Activated T-helper 17 cell treated with anti-CD3 and anti-CD28 coated beads, Interleukin-2, amount 50 U/mL, for 72 hours (primary cell): ENCODE measurements around the gene RSPRY1. TPM values are rescaled to one million over a fixed set of nuclear protein-coding genes. Genes with fewer than 3 reads are reported as not detected.
"Not testable (repeated sequence)": the region's sequence is repeated elsewhere in the genome, so short reads cannot be mapped to it uniquely, and the experiment has no call there.

ENCODE experiments used
- ATAC-seq: fragments of 150-1000 bp; cut with Tn5 transposase; replicated peaks from 2 replicates; pipeline ENCODE4 v1.10.0; 2021; ENCODE audit warnings: mild to moderate bottlenecking, moderate library complexity
- H3K27ac Mint-ChIP-seq: one replicate; pipeline ENCODE4 v1.8.0; 2022; ENCODE audit warnings: mixed read lengths
- H3K27me3 Mint-ChIP-seq: one replicate; pipeline ENCODE4 v1.8.0; 2022; ENCODE audit warnings: mixed read lengths
- H3K36me3 Mint-ChIP-seq: one replicate; pipeline ENCODE4 v1.8.0; 2022; ENCODE audit warnings: low read depth, mild to moderate bottlenecking, mixed read lengths
- H3K4me1 Mint-ChIP-seq: one replicate; pipeline ENCODE4 v1.8.0; 2022; ENCODE audit warnings: mixed read lengths
- H3K4me3 Mint-ChIP-seq: one replicate; pipeline ENCODE4 v1.8.0; 2022; ENCODE audit warnings: mild to moderate bottlenecking, mixed read lengths
- H3K9me3 Mint-ChIP-seq: one replicate; pipeline ENCODE4 v1.8.0; 2022; ENCODE audit warnings: mixed read lengths
- total RNA-seq, 2 donors: library from RNA; stranded (reverse); gene quantifications; one replicate each; pipeline ENCODE4 v1.2.3, GENCODE V29; 2022

RSPRY1 gene
- total RNA-seq, 2 donors from 2014 or later: 34.1 to 37.4 TPM

DNA sequence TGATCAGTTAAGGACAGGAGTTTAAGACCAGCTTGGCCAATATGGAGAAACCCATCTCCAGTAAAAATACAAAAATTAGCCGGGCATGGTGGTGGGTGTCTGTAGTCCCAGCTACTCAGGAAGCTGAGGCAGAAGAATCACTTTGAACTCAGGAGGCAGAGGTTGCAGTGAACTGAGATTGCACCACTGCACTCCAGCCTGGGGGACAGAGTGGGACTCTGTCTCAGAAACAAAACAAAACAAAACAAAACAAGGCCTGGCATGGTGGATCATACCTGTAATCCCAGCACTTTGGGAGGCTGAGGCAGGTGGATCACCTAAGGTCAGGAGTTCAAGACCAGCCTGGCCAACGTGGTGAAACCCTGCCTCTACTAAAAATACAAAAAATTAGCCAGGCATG is 81.2 kb downstream of the RSPRY1 start:
- peaks cover 16% of the 10 kb centered on the region for H3K4me1 Mint-ChIP-seq
- not testable (repeated sequence) for H3K27me3 Mint-ChIP-seq, H3K27ac Mint-ChIP-seq, H3K9me3 Mint-ChIP-seq, H3K36me3 Mint-ChIP-seq, ATAC-seq
- H3K4me3 Mint-ChIP-seq: peak overlapping the region; percentile 37

DNA sequence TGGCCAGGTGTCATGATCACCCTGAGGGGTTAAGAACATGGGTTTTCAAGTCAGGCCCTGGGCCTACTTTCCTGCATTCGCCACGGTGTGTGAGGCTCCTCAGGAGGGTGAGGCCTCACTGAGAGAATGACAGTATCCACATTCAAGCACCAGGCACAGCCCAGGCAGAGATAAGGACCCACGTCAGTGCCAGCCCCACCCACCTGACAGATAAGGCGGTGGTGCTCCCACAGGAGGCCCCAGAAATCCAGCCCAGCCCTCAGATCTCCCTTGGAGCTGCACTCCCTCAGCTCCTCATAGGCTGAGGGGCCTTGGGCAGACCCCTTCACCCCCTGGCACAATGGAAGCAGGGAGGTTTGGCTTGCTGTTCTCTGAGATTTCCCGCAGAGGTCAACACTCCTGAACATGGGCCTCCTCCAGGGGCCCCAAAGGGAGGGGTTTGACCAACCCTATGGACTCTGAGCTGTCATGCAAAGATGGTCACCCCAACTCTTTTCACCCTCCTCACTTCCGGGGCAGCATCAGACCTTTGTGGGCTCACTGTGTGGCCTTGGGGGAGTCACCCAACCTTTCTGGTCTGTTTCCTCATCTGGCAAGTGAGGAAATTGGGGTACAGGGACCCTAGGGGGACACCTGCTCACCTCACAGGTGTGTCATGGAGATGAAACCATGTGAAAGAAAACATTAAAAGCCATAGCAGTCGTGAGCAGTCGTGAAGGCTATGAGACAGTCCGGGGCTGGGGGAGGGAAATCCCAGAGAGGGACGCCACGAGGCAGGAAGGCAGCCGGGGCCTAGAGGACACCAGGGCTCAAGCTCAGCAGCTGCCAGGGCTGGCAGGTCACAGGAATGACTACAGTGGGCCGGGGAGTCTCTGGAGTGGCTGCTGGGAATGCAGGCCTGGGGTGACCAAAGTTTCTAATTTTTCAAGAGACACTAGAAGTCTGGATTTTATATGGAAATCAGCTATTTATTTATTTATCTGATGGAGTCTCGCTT is 83.0 kb downstream of the RSPRY1 start:
- peaks cover 16% of the 10 kb centered on the region for H3K4me1 Mint-ChIP-seq
- peak overlapping the region; percentile 78 for H3K27ac Mint-ChIP-seq
- no peaks in the 10 kb centered on the region for H3K9me3 Mint-ChIP-seq
- H3K4me3 Mint-ChIP-seq: no peak overlapping the region
- no peak for ATAC-seq
- no peaks in the 10 kb centered on the region for H3K27me3 Mint-ChIP-seq
- H3K36me3 Mint-ChIP-seq: no peaks in the 10 kb centered on the region

DNA sequence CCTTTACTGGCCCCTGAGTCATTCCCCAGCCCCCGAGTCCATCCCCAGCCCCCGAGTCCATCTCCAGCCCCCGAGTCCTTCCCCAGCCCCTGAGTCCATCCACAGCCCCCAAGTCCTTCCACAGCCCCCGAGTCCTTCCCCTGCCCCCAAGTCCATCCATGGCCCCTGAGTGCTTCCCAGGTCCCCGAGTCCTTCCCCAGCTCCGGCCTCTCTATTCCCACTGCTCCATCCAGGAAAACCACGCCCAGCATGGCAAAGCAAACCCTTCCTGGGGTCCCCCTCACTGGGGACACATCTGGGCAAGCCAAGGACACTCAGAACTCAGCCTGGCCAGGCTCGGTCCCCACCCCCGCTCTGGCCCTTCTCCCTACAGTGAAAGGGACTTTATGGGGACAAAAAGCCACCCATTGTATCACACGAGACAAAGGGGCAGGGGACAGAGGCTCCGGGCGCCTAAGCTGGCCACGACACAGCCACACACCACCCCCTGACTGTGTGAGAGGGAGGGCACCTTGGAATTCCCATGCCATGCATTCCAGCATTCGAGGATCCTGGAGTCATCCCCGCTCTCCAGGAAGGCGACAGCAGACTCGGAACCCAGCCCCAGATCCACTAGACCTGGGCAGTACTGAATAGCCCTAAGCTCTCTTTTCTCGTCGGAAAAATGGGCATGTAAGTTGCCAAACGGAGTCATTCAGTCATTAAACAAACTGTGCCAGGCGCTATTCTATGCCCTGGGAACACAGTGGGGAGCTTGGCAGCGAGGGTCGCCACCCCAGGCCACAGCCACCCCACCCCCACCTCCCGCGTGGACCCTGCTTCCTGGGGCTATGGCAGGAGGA is 84.3 kb downstream of the RSPRY1 start:
- no peaks in the 10 kb centered on the region for H3K36me3 Mint-ChIP-seq
- H3K9me3 Mint-ChIP-seq: no peaks in the 10 kb centered on the region
- no peaks in the 10 kb centered on the region for H3K27me3 Mint-ChIP-seq
- no peak for ATAC-seq
- H3K27ac Mint-ChIP-seq: no peak overlapping the region
- H3K4me1 Mint-ChIP-seq: peaks cover 13% of the 10 kb centered on the region
- no peak overlapping the region for H3K4me3 Mint-ChIP-seq

DNA sequence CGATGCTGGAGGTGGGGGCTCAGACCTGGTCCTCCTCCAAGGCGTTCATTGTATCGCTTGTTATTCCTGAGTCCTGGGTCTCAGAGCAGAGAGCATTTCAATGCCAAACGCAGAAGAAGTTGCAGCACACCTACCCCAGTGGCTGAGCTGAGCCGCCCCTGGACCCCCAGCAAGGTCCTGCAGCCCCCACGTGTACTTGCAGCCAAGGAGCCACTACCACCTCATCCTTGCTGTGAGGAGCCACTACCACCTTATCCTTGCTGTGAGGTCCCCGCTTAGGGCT is 84.9 kb downstream of the RSPRY1 start:
- no peak overlapping the region for H3K27ac Mint-ChIP-seq
- no peaks in the 10 kb centered on the region for H3K9me3 Mint-ChIP-seq
- no peak for ATAC-seq
- H3K4me3 Mint-ChIP-seq: no peak overlapping the region
- no peaks in the 10 kb centered on the region for H3K27me3 Mint-ChIP-seq
- H3K36me3 Mint-ChIP-seq: no peaks in the 10 kb centered on the region
- peaks cover 11% of the 10 kb centered on the region for H3K4me1 Mint-ChIP-seq

DNA sequence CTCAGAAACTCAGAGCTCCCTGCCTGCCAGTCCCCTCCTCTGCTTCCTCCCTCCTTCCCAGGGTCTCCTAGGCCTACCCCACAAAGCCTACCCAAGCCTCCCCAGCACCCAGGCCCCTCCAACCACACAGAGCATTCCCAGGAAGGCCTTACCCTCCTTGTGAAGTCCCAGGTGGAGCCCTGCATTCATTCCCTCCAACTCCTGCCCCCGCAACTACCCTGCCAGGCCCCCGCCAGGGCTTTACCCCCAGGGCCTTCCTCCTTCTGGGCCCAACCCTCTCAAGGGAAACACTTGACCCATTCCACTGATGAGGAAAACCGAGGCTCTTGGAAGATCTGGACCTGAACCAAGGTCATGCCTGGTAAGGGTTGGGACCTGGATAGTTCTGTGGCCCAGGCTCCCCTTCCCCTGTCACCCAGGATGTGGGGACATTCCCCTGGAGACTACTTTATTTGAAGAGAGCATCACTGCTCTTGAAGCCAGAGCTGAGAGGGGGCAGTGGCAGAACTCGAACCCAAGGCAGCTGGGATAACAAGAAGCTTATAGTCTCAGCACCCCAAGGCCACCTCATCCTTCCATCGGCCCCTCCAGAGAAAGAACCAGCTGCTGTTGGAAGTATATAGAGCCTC is 85.9 kb downstream of the RSPRY1 start:
- Mint-ChIP-seq H3K27me3 (no peaks in the 10 kb centered on the region), H3K27ac (no peak overlapping the region), H3K9me3 (no peaks in the 10 kb centered on the region), H3K36me3 (no peaks in the 10 kb centered on the region), H3K4me1 (peaks cover 9% of the 10 kb centered on the region), H3K4me3 (no peak overlapping the region)
- no peak for ATAC-seq

DNA sequence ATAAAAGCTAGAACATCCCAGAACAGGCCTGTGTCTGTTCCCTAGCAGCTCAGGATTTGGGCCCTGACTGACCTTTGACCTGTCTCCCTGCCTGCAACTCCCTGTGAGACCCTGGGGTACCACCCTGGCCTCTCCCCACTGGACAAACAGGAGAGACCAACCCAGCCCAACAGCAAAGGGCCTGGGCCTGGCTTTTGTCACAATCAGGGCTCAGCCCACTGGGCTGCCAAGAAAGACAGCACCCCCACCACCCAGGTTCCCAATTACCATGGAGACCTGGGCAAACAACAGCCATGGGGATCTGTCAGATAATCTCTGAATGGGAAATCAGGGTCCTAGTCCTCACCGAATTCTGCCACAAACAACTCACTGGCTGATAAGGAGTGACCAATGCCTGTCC is 87.2 kb downstream of the RSPRY1 start:
- Mint-ChIP-seq H3K4me3 (no peak overlapping the region), H3K27ac (no peak overlapping the region), H3K27me3 (no peaks in the 10 kb centered on the region), H3K36me3 (no peaks in the 10 kb centered on the region), H3K9me3 (no peaks in the 10 kb centered on the region), H3K4me1 (peaks cover 15% of the 10 kb centered on the region)
- no peak for ATAC-seq

DNA sequence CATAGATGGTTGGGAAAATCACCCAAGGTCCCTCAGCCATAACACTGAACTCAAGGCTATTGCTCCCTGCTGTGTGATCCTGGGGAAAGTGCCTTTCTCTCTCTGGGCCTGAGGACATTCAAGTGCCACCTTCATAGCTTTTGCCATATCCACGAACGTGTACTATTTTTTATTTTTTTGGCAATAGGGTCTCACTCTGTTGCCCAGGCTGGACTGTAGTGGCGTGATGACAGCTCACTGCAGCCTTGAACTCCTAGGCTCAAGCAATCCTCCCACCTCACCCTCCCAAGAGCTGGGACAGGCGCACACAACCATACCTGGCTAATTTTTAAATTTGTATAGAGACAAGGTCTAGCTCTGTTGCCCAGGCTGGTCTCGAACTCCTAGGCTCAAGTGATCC is 87.7 kb downstream of the RSPRY1 start:
- Mint-ChIP-seq H3K4me1 (peaks cover 14% of the 10 kb centered on the region), H3K9me3 (no peaks in the 10 kb centered on the region), H3K36me3 (no peaks in the 10 kb centered on the region), H3K27ac (no peak overlapping the region), H3K4me3 (no peak overlapping the region), H3K27me3 (no peaks in the 10 kb centered on the region)
- ATAC-seq: no peak

DNA sequence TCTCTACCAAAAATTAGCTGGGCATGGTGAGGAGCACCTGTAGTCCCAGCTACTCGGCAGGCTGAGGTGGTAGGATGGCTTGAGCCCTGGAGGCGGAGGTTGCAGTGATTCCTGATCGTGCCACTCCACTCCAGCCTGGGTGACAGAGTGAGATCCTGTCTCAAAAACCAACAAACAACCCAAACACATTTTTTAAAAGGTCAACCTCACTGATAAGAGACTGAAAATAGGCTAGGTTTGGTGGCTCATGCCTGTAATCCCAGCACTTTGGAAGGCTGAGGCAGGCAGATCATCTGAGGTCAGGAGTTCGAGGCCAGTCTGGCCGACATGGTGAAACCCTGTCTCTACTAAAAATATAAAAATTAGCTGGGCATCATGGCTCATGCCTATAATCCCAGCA is 89.8 kb downstream of the RSPRY1 start:
- Mint-ChIP-seq H3K27ac (peak overlapping the region; percentile 40), H3K4me1 (peaks cover 20% of the 10 kb centered on the region)
- not testable (repeated sequence) for H3K36me3 Mint-ChIP-seq, ATAC-seq, H3K27me3 Mint-ChIP-seq, H3K9me3 Mint-ChIP-seq, H3K4me3 Mint-ChIP-seq

DNA sequence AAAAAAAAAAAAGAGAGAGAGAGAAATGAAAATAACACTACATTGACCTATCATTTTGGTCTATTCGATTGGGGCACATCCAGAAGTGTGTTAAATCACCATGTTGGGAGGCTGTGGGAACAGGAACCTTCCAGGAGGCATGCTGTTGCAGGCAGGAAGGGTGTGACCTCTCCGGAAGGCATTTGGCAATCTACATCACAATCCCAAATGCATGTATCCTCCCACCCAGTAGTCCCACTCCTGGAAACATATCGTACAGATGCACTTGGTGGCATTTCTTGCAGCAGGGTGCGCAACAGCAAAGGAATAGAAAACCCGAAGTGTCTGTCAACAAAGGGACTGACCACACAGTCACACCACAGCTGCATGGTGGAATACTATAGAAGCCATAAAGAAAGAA is 90.5 kb downstream of the RSPRY1 start:
- Mint-ChIP-seq H3K27me3 (no peaks in the 10 kb centered on the region), H3K4me3 (no peak overlapping the region), H3K27ac (no peak overlapping the region), H3K36me3 (no peaks in the 10 kb centered on the region), H3K9me3 (no peaks in the 10 kb centered on the region), H3K4me1 (peaks cover 20% of the 10 kb centered on the region)
- ATAC-seq: no peak

DNA sequence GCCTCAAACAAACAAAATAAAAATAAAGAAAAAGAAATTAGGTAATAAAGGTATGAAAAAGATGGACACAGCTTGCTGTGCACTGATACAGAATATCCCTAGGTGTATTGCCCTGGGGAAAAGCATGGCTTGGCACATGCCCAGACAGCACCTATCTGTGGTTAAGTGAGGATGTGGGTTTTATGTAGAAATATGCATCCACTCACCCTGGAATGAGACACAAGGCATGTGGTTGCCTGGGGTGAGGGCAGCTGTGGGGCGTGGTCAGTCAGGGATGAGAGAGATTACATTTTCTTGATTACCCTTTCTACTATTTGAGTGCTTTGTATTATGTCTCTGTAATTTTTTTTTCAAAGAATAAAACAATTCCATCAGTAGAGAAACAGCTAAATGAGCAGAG is 91.5 kb downstream of the RSPRY1 start:
- Mint-ChIP-seq H3K27ac (peak overlapping the region; percentile 83), H3K27me3 (no peaks in the 10 kb centered on the region), H3K36me3 (no peaks in the 10 kb centered on the region), H3K9me3 (no peaks in the 10 kb centered on the region), H3K4me1 (peaks cover 20% of the 10 kb centered on the region), H3K4me3 (peak overlapping the region; percentile 75)
- ATAC-seq: peak; percentile 99

DNA sequence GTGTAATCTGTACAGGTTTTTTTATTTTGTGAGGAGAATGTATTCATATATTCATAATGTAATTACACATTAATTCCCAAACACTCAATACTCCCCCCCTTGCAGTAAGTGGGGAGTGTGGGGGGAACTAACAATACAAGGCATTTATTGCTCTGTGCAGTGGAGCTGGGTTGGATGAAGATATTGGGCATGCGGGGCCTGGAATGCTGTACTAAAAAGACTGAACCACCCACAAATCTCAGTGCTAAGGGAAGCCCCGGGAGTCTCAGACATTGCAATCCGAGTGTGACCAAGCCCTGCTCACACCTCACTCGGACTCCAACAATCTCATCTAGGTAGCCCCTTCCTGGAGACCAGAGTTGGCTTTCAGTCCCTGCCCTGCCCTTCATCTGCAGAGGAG is 92.4 kb downstream of the RSPRY1 start:
- no peak overlapping the region for H3K27ac Mint-ChIP-seq
- H3K36me3 Mint-ChIP-seq: no peaks in the 10 kb centered on the region
- H3K4me1 Mint-ChIP-seq: peaks cover 20% of the 10 kb centered on the region
- H3K27me3 Mint-ChIP-seq: no peaks in the 10 kb centered on the region
- no peak for ATAC-seq
- no peaks in the 10 kb centered on the region for H3K9me3 Mint-ChIP-seq
- no peak overlapping the region for H3K4me3 Mint-ChIP-seq

DNA sequence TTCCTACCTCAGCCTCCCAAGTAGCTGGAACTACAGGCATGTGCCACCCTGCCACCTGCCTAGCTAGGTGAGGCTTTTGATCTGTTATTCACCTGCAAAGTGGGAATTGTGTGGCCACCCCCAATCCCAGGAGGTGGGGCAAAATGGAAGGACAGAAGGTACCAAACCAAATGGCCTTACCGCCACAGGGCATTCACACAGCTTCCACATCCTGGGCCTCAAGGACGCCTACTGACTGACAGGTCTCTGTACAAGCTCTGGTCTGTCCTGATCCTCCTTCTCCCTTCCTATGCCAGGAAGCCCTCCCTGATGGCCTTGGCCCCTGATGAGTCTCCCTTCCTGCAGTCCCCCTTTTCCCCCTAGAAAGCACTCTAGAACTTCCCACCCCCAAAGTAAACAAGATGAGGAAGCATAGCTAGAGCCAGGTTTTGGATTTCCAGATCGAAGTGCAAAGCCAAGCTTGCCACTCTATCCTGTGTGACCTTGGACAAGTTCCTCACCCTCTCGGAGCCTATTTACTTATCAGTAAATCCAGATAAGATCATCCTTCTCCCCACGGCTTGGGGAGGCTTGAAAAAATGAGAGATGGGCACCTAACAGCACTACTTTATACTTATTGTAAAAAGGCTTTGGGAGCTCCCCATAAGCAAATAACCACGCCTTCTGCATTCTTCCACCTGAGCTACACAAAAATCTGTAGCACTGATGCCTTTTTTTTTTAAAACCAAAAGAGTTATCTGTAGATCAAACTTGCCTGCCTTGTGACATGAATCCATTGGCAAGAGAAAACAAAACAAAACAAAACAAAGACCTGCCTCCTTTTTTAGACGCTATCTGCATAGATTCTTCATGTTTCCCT is 93.9 kb downstream of the RSPRY1 start:
- ATAC-seq: no peak
- H3K4me3 Mint-ChIP-seq: no peak overlapping the region
- H3K27ac Mint-ChIP-seq: no peak overlapping the region
- H3K27me3 Mint-ChIP-seq: peaks cover 4% of the 10 kb centered on the region
- H3K9me3 Mint-ChIP-seq: no peaks in the 10 kb centered on the region
- no peaks in the 10 kb centered on the region for H3K36me3 Mint-ChIP-seq
- H3K4me1 Mint-ChIP-seq: peaks cover 20% of the 10 kb centered on the region

DNA sequence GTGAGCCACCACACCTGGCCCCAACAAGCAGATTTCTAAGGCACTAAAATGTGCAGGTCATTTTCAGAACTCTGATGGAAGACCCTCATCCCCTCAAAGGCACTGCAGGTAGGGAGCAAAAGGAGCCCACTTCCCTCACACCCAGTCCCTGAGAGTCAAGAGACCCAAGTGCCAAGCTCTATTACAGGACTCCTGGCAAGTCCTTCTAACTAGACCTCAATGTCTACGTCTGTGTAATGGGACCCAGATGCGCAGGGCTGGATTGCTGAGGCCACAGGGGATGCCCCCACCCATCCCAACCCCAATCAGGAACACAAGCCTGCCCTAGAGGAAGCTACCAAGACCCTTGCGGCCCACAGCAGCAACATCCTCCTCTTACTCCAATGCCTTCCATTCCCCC is 95.7 kb downstream of the RSPRY1 start:
- Mint-ChIP-seq H3K27me3 (peaks cover 4% of the 10 kb centered on the region), H3K36me3 (no peaks in the 10 kb centered on the region), H3K9me3 (no peaks in the 10 kb centered on the region), H3K4me3 (no peak overlapping the region), H3K27ac (no peak overlapping the region), H3K4me1 (peaks cover 16% of the 10 kb centered on the region)
- no peak for ATAC-seq
